IMR-90 (cell line): Measurements from ENCODE around the gene AJAP1. TPM values are rescaled to one million over a fixed set of nuclear protein-coding genes. Genes with fewer than 3 reads are reported as not detected.

Experiments
- ATAC-seq: fragments of 200-7000 bp; cut with Tn5 transposase; 2 replicates; pipeline ENCODE4 v1.9.1; 2020; ENCODE audit warnings: low read depth, mild to moderate bottlenecking, moderate library complexity
- BruUV-seq: library from RNA; stranded (reverse); fragments of 400-500 nt; replicated peaks from 2 replicates; lab custom pipeline; 2021; lab: Mats Ljungman, UMichigan
- CTCF ChIA-PET: fragments of 300-600 bp; formaldehyde crosslinking; extraction: SDS; loops from one replicate; lab custom pipeline; 2021; ENCODE audit warnings: antibody characterized with exemption; lab: Yijun Ruan, JAX
- POLR2A ChIA-PET: fragments of 300-600 bp; sonication (Branson Sonifier 250); formaldehyde crosslinking; loops from one replicate; lab custom pipeline; 2022; ENCODE audit warnings: antibody characterized with exemption; ENCODE audit not compliant: unreplicated experiment; lab: Charles Lee
- DNase-seq: peaks from one replicate; pipeline ENCODE4 v3.0.0; 2013
- H2AFZ ChIP-seq: replicated peaks from 2 replicates; pipeline ENCODE3; 2013; ENCODE audit warnings: low read length, mild to moderate bottlenecking; ENCODE audit not compliant: poor library complexity
- H2AK5ac ChIP-seq: 2 replicates; pipeline ENCODE4 v1.6.1; 2013; ENCODE audit warnings: low read depth, low read length, inconsistent platforms
- H2AK9ac ChIP-seq: replicated peaks from 2 replicates; pipeline ENCODE3; 2013; ENCODE audit warnings: mild to moderate bottlenecking, low read depth, low read length, moderate library complexity; ENCODE audit not compliant: poor library complexity
- H2BK120ac ChIP-seq: 2 replicates; pipeline ENCODE4 v1.6.1; 2013; ENCODE audit warnings: low read depth, low read length, inconsistent platforms
- H2BK15ac ChIP-seq: 3 replicates; pipeline ENCODE4 v1.6.1; 2013; ENCODE audit warnings: low read depth, low read length, inconsistent platforms
- H2BK20ac ChIP-seq: 2 replicates; pipeline ENCODE4 v1.6.1; 2013; ENCODE audit warnings: low read depth, mild to moderate bottlenecking, inconsistent platforms, low read length, moderate library complexity
- H2BK5ac ChIP-seq: 2 replicates; pipeline ENCODE4 v1.6.1; 2013; ENCODE audit warnings: mild to moderate bottlenecking, low read depth, low read length, inconsistent platforms; ENCODE audit not compliant: poor library complexity, severe bottlenecking
- H3K14ac ChIP-seq: replicated peaks from 2 replicates; pipeline ENCODE4 v1.6.1; 2013; ENCODE audit warnings: low read depth, low read length, inconsistent platforms
- H3K18ac ChIP-seq: 2 replicates; pipeline ENCODE4 v1.6.1; 2013; ENCODE audit warnings: low read depth, low read length, control low read depth
- H3K23ac ChIP-seq: 2 replicates; pipeline ENCODE4 v1.6.1; 2013; ENCODE audit warnings: low read depth, low read length, inconsistent platforms
- H3K27ac ChIP-seq: 2 replicates; pipeline ENCODE4 v1.5.1; 2013; ENCODE audit warnings: mild to moderate bottlenecking, control low read depth, low read length; ENCODE audit not compliant: insufficient read depth
- H3K27me3 ChIP-seq: 2 replicates; pipeline ENCODE4 v1.6.1; 2013; ENCODE audit warnings: low read length; ENCODE audit not compliant: control insufficient read depth, insufficient read depth
- H3K36me3 ChIP-seq: 2 replicates; pipeline ENCODE4 v1.6.1; 2013; ENCODE audit warnings: low read length, mixed read lengths; ENCODE audit not compliant: control insufficient read depth, insufficient read depth
- H3K4ac ChIP-seq: 2 replicates; pipeline ENCODE4 v1.6.1; 2013; ENCODE audit warnings: low read depth, low read length, inconsistent platforms
- H3K4me1 ChIP-seq: 2 replicates; pipeline ENCODE4 v1.6.1; 2013; ENCODE audit warnings: low read length, mixed read lengths; ENCODE audit not compliant: control insufficient read depth, insufficient read depth
- H3K4me2 ChIP-seq: 2 replicates; pipeline ENCODE4 v1.6.1; 2013; ENCODE audit warnings: low read depth, mild to moderate bottlenecking, control low read depth, low read length, moderate library complexity
- H3K4me3 ChIP-seq: 2 replicates; pipeline ENCODE4 v1.5.1; 2013; ENCODE audit warnings: low read depth, mild to moderate bottlenecking, control low read depth, low read length, moderate library complexity; ENCODE audit not compliant: insufficient read depth
- H3K56ac ChIP-seq: 2 replicates; pipeline ENCODE4 v1.6.1; 2013; ENCODE audit warnings: low read length, inconsistent platforms; ENCODE audit not compliant: insufficient read depth; ENCODE audit errors: extremely low read depth
- H3K79me1 ChIP-seq, 2 experiments: 2 replicates each; pipeline ENCODE4 v1.6.1; 2013; ENCODE audit warnings: low read length in 2 of 2, inconsistent platforms in 1 of 2, low read depth in 1 of 2
- H3K9ac ChIP-seq: 2 replicates; pipeline ENCODE4 v1.6.1; 2013; ENCODE audit warnings: low read depth, low read length, control low read depth
- H3K9me1 ChIP-seq: 2 replicates; pipeline ENCODE4 v1.6.1; 2013; ENCODE audit warnings: low read length, inconsistent platforms; ENCODE audit not compliant: insufficient read depth
- H3K9me3 ChIP-seq: 2 replicates; pipeline ENCODE4 v1.6.1; 2013; ENCODE audit warnings: low read length; ENCODE audit not compliant: control insufficient read depth, insufficient read depth
- H4K20me1 ChIP-seq: 2 replicates; pipeline ENCODE4 v1.6.1; 2013; ENCODE audit warnings: low read length, inconsistent platforms; ENCODE audit not compliant: insufficient read depth
- H4K5ac ChIP-seq: 2 replicates; pipeline ENCODE4 v1.6.1; 2013; ENCODE audit warnings: mild to moderate bottlenecking, low read depth, low read length, control low read depth
- H4K8ac ChIP-seq, 2 experiments: 2 replicates each; pipeline ENCODE4 v1.6.1; 2013; ENCODE audit warnings: low read depth in 2 of 2, low read length in 2 of 2, control low read depth in 1 of 2, inconsistent platforms in 1 of 2
- H4K91ac ChIP-seq: 2 replicates; pipeline ENCODE4 v1.6.1; 2013; ENCODE audit warnings: low read depth, low read length, inconsistent platforms; ENCODE audit not compliant: insufficient read depth
- BHLHE40 ChIP-seq: fragments of 150-350 bp; IDR thresholded peaks from 2 replicates; pipeline ENCODE4 v1.6.1; 2016; ENCODE audit warnings: mild to moderate bottlenecking, low read depth, low read length
- CEBPB ChIP-seq: IDR thresholded peaks from 2 replicates; pipeline ENCODE4 v1.6.1; 2012; ENCODE audit warnings: low read depth, low read length, improper control_type of control experiment
- CHD1 ChIP-seq: IDR thresholded peaks from 2 replicates; pipeline ENCODE4 v1.6.1; 2012; ENCODE audit warnings: low read depth, low read length, improper control_type of control experiment
- CTCF ChIP-seq: conservative IDR thresholded peaks from 2 replicates; pipeline ENCODE4 v1.5.1; 2012; ENCODE audit warnings: mild to moderate bottlenecking, low read depth, low read length, improper control_type of control experiment
- ELK1 ChIP-seq: fragments of 150-350 bp; IDR thresholded peaks from 2 replicates; pipeline ENCODE4 v1.6.1; 2016; ENCODE audit warnings: low read depth, mild to moderate bottlenecking, low read length, moderate library complexity, borderline replicate concordance
- FOS ChIP-seq: fragments of 150-350 bp; IDR thresholded peaks from 2 replicates; pipeline ENCODE4 v1.6.1; 2016; ENCODE audit warnings: low read depth, low read length
- MAFK ChIP-seq: IDR thresholded peaks from 2 replicates; pipeline ENCODE4 v1.6.1; 2012; ENCODE audit warnings: low read depth, low read length, improper control_type of control experiment
- MAZ ChIP-seq: IDR thresholded peaks from 2 replicates; pipeline ENCODE4 v1.6.1; 2012; ENCODE audit warnings: low read depth, mild to moderate bottlenecking, low read length, improper control_type of control experiment, moderate library complexity, borderline replicate concordance
- MXI1 ChIP-seq: IDR thresholded peaks from 2 replicates; pipeline ENCODE4 v1.6.1; 2012; ENCODE audit warnings: low read depth, mild to moderate bottlenecking, low read length, moderate library complexity, borderline replicate concordance
- NFE2L2 ChIP-seq: fragments of 150-350 bp; IDR thresholded peaks from 2 replicates; pipeline ENCODE4 v1.6.1; 2016; ENCODE audit warnings: low read depth, mild to moderate bottlenecking, low read length
- POLR2A ChIP-seq: IDR thresholded peaks from 2 replicates; pipeline ENCODE4 v1.6.1; 2012; ENCODE audit warnings: mild to moderate bottlenecking, low read depth, low read length
- RAD21 ChIP-seq: IDR thresholded peaks from 2 replicates; pipeline ENCODE4 v1.6.1; 2012; ENCODE audit warnings: low read length, improper control_type of control experiment
- RCOR1 ChIP-seq: IDR thresholded peaks from 2 replicates; pipeline ENCODE4 v1.6.1; 2012; ENCODE audit warnings: mild to moderate bottlenecking, low read length, improper control_type of control experiment; ENCODE audit not compliant: insufficient replicate concordance
- RFX5 ChIP-seq: IDR thresholded peaks from 2 replicates; pipeline ENCODE4 v1.8.0; 2012; ENCODE audit warnings: low read depth, mild to moderate bottlenecking, low read length, moderate library complexity
- SMC3 ChIP-seq: fragments of 150-350 bp; IDR thresholded peaks from 2 replicates; pipeline ENCODE4 v1.6.1; 2016; ENCODE audit warnings: low read depth, mild to moderate bottlenecking, antibody characterized with exemption, low read length, moderate library complexity
- USF2 ChIP-seq: fragments of 150-350 bp; IDR thresholded peaks from 2 replicates; pipeline ENCODE4 v1.6.1; 2017; ENCODE audit warnings: mild to moderate bottlenecking, antibody characterized with exemption, low read length, low read depth
- WGBS, 2 experiments: methylation state at CpG; one replicate each; pipeline versions ENCODE4 v1.1.5 to v1.1.7; 2013; ENCODE audit warnings: missing lambda C conversion rate in 2 of 2; ENCODE audit not compliant: insufficient read length in 1 of 2; ENCODE audit errors: extremely low coverage in 2 of 2; 5-methylcytosine and 5-hydroxymethylcytosine counted together
- dilution Hi-C: fragments of 300-500 bp; cut with HindIII; formaldehyde crosslinking; loops from one replicate; pipeline ENCODE4 v1.14.3; 2018; ENCODE audit warnings: low sequenced_read_pairs; ENCODE audit not compliant: unreplicated experiment
- in situ Hi-C: fragments of 300-500 bp; cut with MboI; formaldehyde crosslinking; loops from 3 replicates; pipeline ENCODE4 v1.14.3; 2019; ENCODE audit warnings: low sequenced_read_pairs, inconsistent platforms, mixed read lengths
- intact Hi-C: fragments of 100-400 bp; cut with micrococcal nuclease; formaldehyde crosslinking; loops from 2 replicates; pipeline ENCODE4 v1.10.0; 2022
- polyA plus RNA-seq, 3 experiments: library from polyadenylated mRNA; depleted of rRNA; stranded (reverse); fragments of >200 nt; gene quantifications; 2 replicates each; pipeline ENCODE4 v1.2.3, GENCODE V29; 2012; ENCODE audit warnings: low replicate concordance in 1 of 3
- total RNA-seq: library from RNA; depleted of rRNA; stranded (reverse); fragments of >200 nt; gene quantifications from 2 replicates; pipeline ENCODE4 v1.2.3, GENCODE V29; 2012

Gene AJAP1
- total and polyA plus RNA-seq, 2 of the 4 experiments (the other 2 are of a cell fraction): under 0.01 to 0.02 TPM

GRCh38 chr1:4648657-4649056, 5.8 kb upstream of the AJAP1 start:
- intact Hi-C loops (no loop called here), in situ Hi-C loops (no loop called here), dilution Hi-C loops (no loop called here)
- no peak overlapping the region for H2BK5ac ChIP-seq
- H3K14ac ChIP-seq: no peak overlapping the region
- BruUV-seq: no TSS peak
- no peak overlapping the region for H2BK20ac ChIP-seq
- H3K9me3 ChIP-seq: peaks cover 11% of the 10 kb centered on the region; the same call in 1 of the 2 replicates
- H3K4me3 ChIP-seq: no peak overlapping the region
- POLR2A ChIA-PET: no interaction called here
- CTCF ChIA-PET: no interaction called here
- H3K18ac ChIP-seq: no peak overlapping the region
- H2BK120ac ChIP-seq: no peak overlapping the region
- DNase-seq (no peak), ATAC-seq (no peak)
- no peaks in the 10 kb centered on the region for H3K9me1 ChIP-seq
- H3K23ac ChIP-seq: no peak overlapping the region
- H3K9ac ChIP-seq: no peak overlapping the region
- TF ChIP-seq RCOR1 (no peak), CEBPB (no peak), BHLHE40 (no peak), MAFK (no peak), MXI1 (no peak), MAZ (no peak), SMC3 (no peak), RFX5 (no peak), POLR2A (no peak), FOS (no peak), NFE2L2 (no peak), ELK1 (no peak), CHD1 (no peak), USF2 (no peak), RAD21 (no peak), CTCF (no peak)
- no peak overlapping the region for H3K4me2 ChIP-seq
- H2AK9ac ChIP-seq: no peak overlapping the region
- no peak overlapping the region for H3K27ac ChIP-seq
- H3K4ac ChIP-seq: no peak overlapping the region
- H3K4me1 ChIP-seq: no peaks in the 10 kb centered on the region
- H2AK5ac ChIP-seq: no peak overlapping the region
- no peaks in the 10 kb centered on the region for H3K79me1 ChIP-seq
- no peaks in the 10 kb centered on the region for H4K20me1 ChIP-seq
- peaks cover 3% of the 10 kb centered on the region; the same call in 1 of the 2 replicates for H3K27me3 ChIP-seq
- H4K5ac ChIP-seq: no peak overlapping the region
- no peak overlapping the region for H3K56ac ChIP-seq
- H4K91ac ChIP-seq: no peak overlapping the region
- no peak overlapping the region for H2BK15ac ChIP-seq
- H3K36me3 ChIP-seq: no peaks in the 10 kb centered on the region
- no peak overlapping the region for H4K8ac ChIP-seq
- no peak overlapping the region for H2AFZ ChIP-seq
- WGBS, 2 experiments: 100% methylated on average over 1 of the region's 2 CpGs; no CpG with 5 or more reads in 1 of the 2 experiments
